T-helper 17 cell (primary cell): ENCODE results near the gene FHOD3. TPM values are rescaled to one million over a fixed set of nuclear protein-coding genes. Genes with fewer than 3 reads are reported as not detected.

Experiments used
- ATAC-seq: fragments of 150-1000 bp; cut with Tn5 transposase; 2 replicates; pipeline ENCODE4 v1.10.0; 2021; ENCODE audit warnings: mild to moderate bottlenecking, moderate library complexity
- DNase-seq, 3 donors: peaks; one replicate each; pipeline versions ENCODE4 v3.0.0 to v3.0.0-alpha.2; 2020 to 2021
- H3K9me3 ChIP-seq: one replicate; pipeline ENCODE4 v1.7.0; 2013; ENCODE audit warnings: low read length, mild to moderate bottlenecking; ENCODE audit not compliant: control insufficient read depth, poor library complexity, severe bottlenecking
- H3K27ac Mint-ChIP-seq: one replicate; pipeline ENCODE4 v1.8.0; 2022; ENCODE audit warnings: mild to moderate bottlenecking, moderate library complexity, mixed read lengths
- H3K27me3 Mint-ChIP-seq: one replicate; pipeline ENCODE4 v1.8.0; 2022; ENCODE audit warnings: mixed read lengths
- H3K36me3 Mint-ChIP-seq: one replicate; pipeline ENCODE4 v1.8.0; 2022; ENCODE audit warnings: low read depth, mixed read lengths
- H3K4me1 Mint-ChIP-seq: one replicate; pipeline ENCODE4 v1.8.0; 2022; ENCODE audit warnings: mild to moderate bottlenecking, mixed read lengths
- H3K4me3 Mint-ChIP-seq: one replicate; pipeline ENCODE4 v1.8.0; 2022; ENCODE audit warnings: mild to moderate bottlenecking, moderate library complexity, mixed read lengths
- total RNA-seq, 4 donors: library from RNA in 2 of 4; stranded (reverse) in 2 of 4; gene quantifications; one replicate each; pipeline ENCODE4 v1.2.3 and lab custom pipeline; 2022 to 2026

Gene FHOD3
- total RNA-seq, 2 donors from 2014 or later, result not detected

DNA sequence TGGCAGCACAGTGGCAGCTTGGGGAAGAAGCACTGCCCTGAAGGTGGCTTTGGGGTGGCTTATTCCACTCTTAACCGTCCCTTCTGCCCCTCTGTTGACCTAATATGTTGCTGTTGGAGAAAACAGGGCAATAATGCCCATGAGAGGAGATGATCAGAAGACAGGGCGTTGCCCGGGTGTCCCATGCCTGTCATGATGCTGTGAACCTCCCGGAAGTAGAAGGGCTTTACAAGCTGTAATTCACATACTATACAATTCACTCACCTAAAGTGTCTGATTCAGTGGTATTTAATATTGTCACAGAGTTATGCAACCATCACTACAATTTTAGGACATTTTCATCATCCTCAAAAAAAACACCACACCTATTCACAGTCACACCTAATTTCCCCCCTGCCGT is 112.3 kb downstream of the FHOD3 start:
- no peaks in the 10 kb centered on the region for H3K9me3 ChIP-seq
- no peaks in the 10 kb centered on the region for H3K36me3 Mint-ChIP-seq
- peaks cover 18% of the 10 kb centered on the region for H3K27me3 Mint-ChIP-seq
- H3K27ac Mint-ChIP-seq, result no peak overlapping the region
- DNase-seq, result no peak
- no peaks in the 10 kb centered on the region for H3K4me1 Mint-ChIP-seq
- no peak for ATAC-seq
- H3K4me3 Mint-ChIP-seq, result no peak overlapping the region

DNA sequence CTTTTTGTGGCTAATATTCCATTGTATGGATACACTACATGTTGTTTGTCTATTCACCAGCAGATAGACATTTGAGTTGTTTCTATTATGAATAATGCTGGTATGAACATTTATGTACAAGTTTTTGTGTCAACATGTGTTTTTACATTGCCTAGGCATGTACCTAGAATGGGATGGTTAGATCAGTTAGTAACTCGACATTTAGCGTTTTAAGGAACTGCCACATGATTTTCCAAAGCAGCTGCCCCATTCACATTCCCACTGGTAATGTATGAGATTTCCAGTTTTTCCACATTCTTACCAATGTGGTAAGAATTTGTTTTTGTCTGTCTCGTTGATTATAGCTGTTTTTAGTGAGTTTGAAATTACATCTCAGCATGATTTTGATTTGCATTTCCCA is 112.8 kb downstream of the FHOD3 start:
- no peaks in the 10 kb centered on the region for H3K9me3 ChIP-seq
- H3K27me3 Mint-ChIP-seq, result peaks cover 23% of the 10 kb centered on the region
- no peaks in the 10 kb centered on the region for H3K4me1 Mint-ChIP-seq
- no peak overlapping the region for H3K27ac Mint-ChIP-seq
- DNase-seq (no peak), ATAC-seq (no peak)
- H3K36me3 Mint-ChIP-seq, result no peaks in the 10 kb centered on the region
- no peak overlapping the region for H3K4me3 Mint-ChIP-seq

DNA sequence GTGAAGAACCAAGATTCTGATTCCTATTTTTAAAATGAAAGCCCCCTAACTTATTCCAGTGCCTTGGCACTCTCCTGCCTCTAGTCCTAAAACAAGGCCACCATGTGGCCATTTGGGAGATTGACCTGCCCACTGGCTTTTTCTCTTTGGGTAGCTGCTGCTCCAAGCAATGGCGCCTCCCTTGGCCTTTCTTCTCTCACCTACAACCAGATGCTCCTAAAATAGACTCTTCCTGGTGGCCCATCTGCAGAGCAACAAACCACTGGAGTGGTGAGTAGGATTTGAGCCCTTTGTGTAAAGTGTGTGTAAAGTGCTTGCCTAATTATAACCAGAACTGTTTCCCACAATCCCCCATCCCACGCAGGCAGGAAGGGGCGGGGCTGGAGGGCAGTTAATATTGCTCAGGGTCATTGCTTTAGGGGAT is 114.2 kb downstream of the FHOD3 start:
- peaks cover 29% of the 10 kb centered on the region for H3K27me3 Mint-ChIP-seq
- H3K27ac Mint-ChIP-seq, result no peak overlapping the region
- no peaks in the 10 kb centered on the region for H3K36me3 Mint-ChIP-seq
- H3K4me1 Mint-ChIP-seq, result no peaks in the 10 kb centered on the region
- H3K4me3 Mint-ChIP-seq, result no peak overlapping the region
- DNase-seq, result no peak
- no peak for ATAC-seq
- no peaks in the 10 kb centered on the region for H3K9me3 ChIP-seq

DNA sequence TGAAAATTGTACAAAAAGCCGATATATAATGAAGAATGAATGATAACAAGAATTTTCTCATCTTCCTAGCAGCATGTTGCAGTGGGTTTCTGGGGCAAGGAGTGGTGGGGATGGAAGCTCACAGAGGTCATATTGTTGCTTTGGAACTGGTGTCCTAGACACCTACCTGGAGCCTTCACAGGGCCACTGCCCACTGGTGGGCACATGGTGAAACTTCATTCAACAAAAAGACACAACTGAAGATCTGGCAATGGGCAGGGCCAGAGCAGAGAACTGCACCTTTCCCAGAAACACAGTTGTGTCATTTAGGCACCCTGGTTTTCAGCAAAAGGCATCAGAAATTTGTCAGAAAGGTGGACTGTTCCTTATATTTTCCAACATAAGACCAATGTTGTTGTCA is 115.3 kb downstream of the FHOD3 start:
- no peaks in the 10 kb centered on the region for H3K36me3 Mint-ChIP-seq
- no peak for ATAC-seq
- no peak overlapping the region for H3K27ac Mint-ChIP-seq
- no peak for DNase-seq
- H3K9me3 ChIP-seq, result no peaks in the 10 kb centered on the region
- no peaks in the 10 kb centered on the region for H3K4me1 Mint-ChIP-seq
- no peak overlapping the region for H3K4me3 Mint-ChIP-seq
- H3K27me3 Mint-ChIP-seq, result peaks cover 31% of the 10 kb centered on the region

DNA sequence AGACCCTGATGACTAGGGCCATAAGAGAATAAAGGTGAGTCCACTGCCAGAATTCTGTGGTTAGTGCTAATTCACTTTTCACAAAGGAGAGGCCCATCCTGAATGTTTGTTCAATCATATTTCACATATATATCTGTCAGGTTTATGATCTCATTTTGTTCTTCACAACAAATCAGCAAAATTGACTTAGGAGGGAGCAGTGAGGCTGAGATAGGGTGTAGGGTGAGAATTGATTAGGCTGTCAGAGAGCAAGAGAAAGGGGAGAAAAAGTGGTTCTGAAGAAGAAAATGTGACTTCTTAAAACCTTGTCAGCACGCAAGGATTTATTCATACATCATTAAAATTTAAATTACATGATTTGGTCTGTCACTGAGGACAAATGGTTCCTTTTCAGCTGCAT is 117.7 kb downstream of the FHOD3 start:
- Mint-ChIP-seq H3K27ac (no peak overlapping the region), H3K27me3 (peaks cover 39% of the 10 kb centered on the region), H3K4me1 (no peaks in the 10 kb centered on the region), H3K36me3 (no peaks in the 10 kb centered on the region), H3K4me3 (no peak overlapping the region)
- ATAC-seq (no peak), DNase-seq (no peak)
- H3K9me3 ChIP-seq, result no peaks in the 10 kb centered on the region

DNA sequence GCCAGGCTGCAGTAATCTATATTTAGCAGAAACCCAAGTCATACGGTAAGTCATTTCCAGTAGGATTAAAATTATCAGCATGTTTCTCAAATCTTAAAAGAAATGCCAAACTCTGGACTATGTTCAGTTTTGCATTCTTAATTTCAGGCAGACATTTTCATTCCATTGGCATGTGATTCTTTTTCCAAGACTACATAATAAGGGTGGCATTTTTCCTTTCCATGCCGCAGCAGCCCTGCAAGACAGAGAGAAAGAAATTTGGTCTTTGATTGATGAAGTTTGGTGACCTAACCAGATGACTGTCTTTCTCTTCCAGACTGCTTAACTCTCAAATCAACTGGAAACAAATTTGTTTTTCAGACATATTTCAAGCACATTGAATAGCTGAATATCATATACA is 118.1 kb downstream of the FHOD3 start:
- no peaks in the 10 kb centered on the region for H3K36me3 Mint-ChIP-seq
- no peaks in the 10 kb centered on the region for H3K4me1 Mint-ChIP-seq
- ATAC-seq (no peak), DNase-seq (no peak)
- peaks cover 39% of the 10 kb centered on the region for H3K27me3 Mint-ChIP-seq
- no peak overlapping the region for H3K4me3 Mint-ChIP-seq
- H3K27ac Mint-ChIP-seq, result no peak overlapping the region
- H3K9me3 ChIP-seq, result no peaks in the 10 kb centered on the region

DNA sequence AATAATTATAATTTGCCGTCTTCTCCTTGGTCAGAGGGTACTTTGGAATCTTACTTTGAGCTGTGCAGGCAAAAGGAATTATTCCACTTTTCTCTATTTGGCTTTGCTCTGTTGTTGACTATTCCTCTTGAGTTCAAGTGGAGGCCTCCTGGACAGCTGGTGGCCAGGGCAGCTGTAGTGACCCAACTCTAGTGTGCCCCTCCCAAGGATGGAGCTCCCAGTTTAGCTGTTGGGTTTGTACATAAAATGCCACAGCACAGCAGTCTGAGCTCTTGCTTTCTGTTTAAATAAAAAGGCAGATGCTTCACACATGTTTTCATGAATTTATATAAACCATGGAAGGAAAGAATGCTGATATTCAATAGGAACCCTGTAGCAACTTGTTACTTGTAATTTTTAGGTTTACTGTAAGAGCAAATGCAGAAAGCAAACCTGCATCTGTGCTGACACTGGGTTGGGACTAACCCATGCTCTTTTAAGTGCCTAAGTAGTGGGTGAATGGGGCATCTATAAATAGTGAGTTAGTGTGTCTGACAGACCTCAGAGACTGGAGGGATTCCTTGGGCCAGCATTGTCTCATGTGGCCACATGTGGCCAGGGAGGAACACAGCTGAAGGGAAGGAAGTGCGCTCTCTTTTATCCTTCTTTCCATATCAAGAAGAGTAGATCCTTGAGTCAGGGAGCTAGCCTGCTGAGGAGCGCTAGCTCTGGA is 121.8 kb downstream of the FHOD3 start:
- Mint-ChIP-seq H3K36me3 (no peaks in the 10 kb centered on the region), H3K4me1 (no peaks in the 10 kb centered on the region), H3K27me3 (peaks cover 52% of the 10 kb centered on the region), H3K27ac (no peak overlapping the region), H3K4me3 (no peak overlapping the region)
- ATAC-seq, result no peak
- no peaks in the 10 kb centered on the region for H3K9me3 ChIP-seq
- DNase-seq, result no peak

DNA sequence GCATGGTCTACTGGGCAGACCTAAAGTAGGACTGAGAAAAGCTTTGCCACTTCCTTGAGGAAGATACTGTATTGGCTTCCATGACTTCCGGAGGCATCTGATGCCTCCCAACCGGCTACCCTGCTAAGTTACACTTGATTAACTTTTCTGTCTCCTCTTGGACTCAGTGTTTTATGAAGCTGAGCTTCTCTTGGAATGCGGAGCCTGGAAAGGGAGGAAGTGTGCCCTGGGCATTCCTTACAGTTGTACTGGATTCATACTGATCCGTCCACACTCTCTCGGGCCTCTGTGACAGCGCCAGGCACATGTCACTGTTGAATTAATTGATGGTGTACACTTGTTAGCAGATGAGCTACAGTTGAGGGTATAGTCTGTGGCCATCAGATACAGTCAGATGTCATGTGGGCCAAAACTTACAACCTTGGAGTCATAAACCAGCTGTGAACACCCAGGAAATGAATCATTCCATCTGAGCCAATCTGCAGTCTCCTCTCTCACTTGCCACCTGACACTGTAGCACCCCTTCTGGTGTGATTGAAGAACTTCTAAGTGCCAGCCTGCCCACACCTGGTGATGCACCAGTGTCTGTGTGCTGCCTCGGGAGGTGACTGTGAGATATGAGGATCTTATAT is 122.5 kb downstream of the FHOD3 start:
- H3K9me3 ChIP-seq, result no peaks in the 10 kb centered on the region
- Mint-ChIP-seq H3K4me3 (no peak overlapping the region), H3K4me1 (no peaks in the 10 kb centered on the region), H3K27me3 (peaks cover 46% of the 10 kb centered on the region), H3K27ac (no peak overlapping the region), H3K36me3 (no peaks in the 10 kb centered on the region)
- DNase-seq (no peak), ATAC-seq (no peak)

DNA sequence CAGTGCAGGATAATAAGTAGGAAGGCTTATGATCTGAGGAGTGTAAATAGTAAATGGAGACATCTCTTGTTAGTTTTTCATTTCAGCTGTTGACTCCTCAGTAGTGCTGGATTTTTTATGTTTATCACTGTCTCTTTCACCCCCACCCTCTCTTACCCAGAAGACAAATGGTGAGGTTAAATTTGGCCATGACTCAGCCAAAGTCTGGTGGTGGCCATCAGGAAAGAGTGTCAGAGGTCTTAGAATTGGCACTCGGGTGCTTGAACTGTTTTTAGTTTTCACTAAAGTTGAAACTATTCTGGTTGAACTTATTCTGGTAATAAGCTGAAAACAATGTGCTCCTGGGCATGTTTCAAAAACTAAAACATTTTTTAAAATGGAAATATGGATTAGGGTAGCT is 123.3 kb downstream of the FHOD3 start:
- H3K27ac Mint-ChIP-seq, result no peak overlapping the region
- H3K36me3 Mint-ChIP-seq, result no peaks in the 10 kb centered on the region
- H3K4me3 Mint-ChIP-seq, result no peak overlapping the region
- no peaks in the 10 kb centered on the region for H3K4me1 Mint-ChIP-seq
- ATAC-seq (no peak), DNase-seq (no peak)
- H3K27me3 Mint-ChIP-seq, result peaks cover 46% of the 10 kb centered on the region
- no peaks in the 10 kb centered on the region for H3K9me3 ChIP-seq

DNA sequence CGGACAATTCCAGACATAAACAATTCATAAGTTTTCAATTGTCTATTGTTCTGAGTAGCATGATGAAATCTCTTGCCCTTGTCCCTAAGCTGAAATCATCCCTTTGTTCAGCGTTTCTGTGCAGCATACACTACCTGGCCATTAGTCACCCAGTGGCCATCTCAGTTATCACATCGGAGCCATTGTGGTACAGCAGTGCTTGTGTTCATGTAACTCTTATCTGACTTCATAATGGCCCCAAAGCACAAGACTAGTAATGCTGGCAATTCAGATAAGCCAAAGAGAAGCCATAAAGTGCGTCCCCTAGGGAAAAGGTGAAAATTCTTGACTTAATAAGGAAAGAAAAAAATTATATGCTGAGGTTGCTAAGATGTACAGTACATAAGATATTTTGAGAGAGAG is 127.2 kb downstream of the FHOD3 start:
- Mint-ChIP-seq H3K4me3 (no peak overlapping the region), H3K36me3 (no peaks in the 10 kb centered on the region), H3K4me1 (no peaks in the 10 kb centered on the region), H3K27me3 (peaks cover 39% of the 10 kb centered on the region), H3K27ac (no peak overlapping the region)
- DNase-seq (no peak), ATAC-seq (no peak)
- no peaks in the 10 kb centered on the region for H3K9me3 ChIP-seq

DNA sequence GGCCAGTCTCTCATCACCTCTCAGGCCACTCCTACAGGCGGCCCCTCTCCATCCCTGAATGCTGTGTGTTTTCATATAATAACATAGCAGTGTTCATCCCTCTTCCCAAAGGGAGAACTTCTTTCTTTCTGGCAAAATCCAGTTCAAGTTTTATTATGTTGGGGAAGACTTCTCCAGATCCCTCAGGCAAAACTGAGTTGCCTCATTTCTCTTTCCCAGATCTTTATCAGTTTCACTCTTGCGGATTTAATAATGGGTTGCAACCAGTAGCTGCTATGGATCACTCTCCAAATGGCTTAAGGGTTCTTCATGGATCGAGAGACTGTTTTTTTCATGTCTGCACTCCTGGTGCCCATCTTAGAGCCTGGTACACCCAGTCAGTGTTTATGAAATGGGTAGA is 129.9 kb downstream of the FHOD3 start:
- Mint-ChIP-seq H3K27me3 (peaks cover 40% of the 10 kb centered on the region), H3K36me3 (no peaks in the 10 kb centered on the region)

DNA sequence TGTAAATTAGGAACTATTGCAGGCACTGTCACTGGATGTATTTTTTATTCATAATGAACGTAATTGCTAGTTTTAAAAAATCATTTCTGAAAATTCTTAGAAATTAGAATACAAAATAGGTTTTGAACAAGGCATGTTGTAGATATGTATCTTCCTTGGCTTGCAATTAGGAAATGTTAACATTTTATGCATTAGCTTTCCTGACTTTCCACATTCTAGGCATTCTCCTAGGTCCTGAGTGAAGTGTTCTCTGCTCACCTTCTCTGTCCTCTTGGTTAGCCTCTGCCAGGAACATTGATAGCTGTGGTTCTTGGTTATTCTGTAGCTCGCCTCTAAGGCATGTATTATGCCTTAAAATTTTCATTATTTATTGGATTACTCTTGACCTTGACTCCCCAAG is 130.3 kb downstream of the FHOD3 start:
- no peak overlapping the region for H3K27ac Mint-ChIP-seq
- peaks cover 41% of the 10 kb centered on the region for H3K27me3 Mint-ChIP-seq
- DNase-seq, result no peak

More for the DNA sequence above, 129.9 kb downstream of the FHOD3 start:
- DNase-seq (no peak), ATAC-seq (no peak)
- Mint-ChIP-seq H3K4me1 (no peaks in the 10 kb centered on the region), H3K4me3 (no peak overlapping the region), H3K27ac (no peak overlapping the region)
- H3K9me3 ChIP-seq, result no peaks in the 10 kb centered on the region

DNA sequence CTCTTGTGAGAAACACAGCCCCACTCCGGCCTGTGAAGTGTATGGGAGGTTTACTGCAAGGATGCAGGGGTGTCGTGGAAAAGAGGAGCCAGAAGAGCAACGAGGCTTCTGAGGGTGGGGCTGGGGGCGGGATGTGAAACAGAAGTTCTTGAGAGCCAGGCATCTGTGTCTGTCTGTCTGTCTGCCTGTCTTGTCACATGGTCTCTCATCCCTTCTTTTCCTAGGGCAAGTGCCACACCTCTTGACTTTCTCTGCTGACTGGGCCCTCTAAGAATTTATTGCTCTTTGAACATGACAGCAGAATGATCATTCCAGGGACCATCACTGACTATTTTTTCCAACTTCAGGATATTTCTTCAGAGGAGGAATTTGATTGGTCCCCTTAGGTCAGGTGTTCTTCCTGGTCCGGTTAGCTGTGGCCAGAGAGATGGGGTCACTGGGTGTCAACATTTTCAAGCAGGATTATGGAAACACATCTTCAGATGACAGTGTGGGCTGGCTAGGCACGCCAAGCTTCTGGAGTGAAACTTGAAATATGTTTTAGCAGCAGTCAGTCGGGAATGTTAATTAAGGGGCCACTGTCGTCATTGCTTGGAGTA is 131.0 kb downstream of the FHOD3 start:
- ATAC-seq, result no peak
- no peak overlapping the region for H3K4me3 Mint-ChIP-seq
- no peaks in the 10 kb centered on the region for H3K4me1 Mint-ChIP-seq
- peaks cover 36% of the 10 kb centered on the region for H3K27me3 Mint-ChIP-seq
- no peaks in the 10 kb centered on the region for H3K9me3 ChIP-seq
- H3K36me3 Mint-ChIP-seq, result no peaks in the 10 kb centered on the region
- DNase-seq, result no peak
- H3K27ac Mint-ChIP-seq, result no peak overlapping the region

More for the DNA sequence above, 130.3 kb downstream of the FHOD3 start:
- H3K9me3 ChIP-seq, result no peaks in the 10 kb centered on the region
- H3K36me3 Mint-ChIP-seq, result no peaks in the 10 kb centered on the region
- no peak for ATAC-seq
- no peaks in the 10 kb centered on the region for H3K4me1 Mint-ChIP-seq
- no peak overlapping the region for H3K4me3 Mint-ChIP-seq
